ENCODE results near the gene ACOT11.
A peak's percentile ranks its signal among the peaks of the same experiment; 100 is the strongest.

ACOT11 gene

GRCh38 chr1:54565113-54565501, 17.1 kb downstream of the ACOT11 start:
- TF ChIP-seq CTCF (IDR thresholded peaks at IDR 0.05; ENCODE audit: unreplicated experiment in 3 of 3) = no peak
- Mint-ChIP-seq H3K36me3 (ENCODE audit: low read depth) (no peaks in the 10 kb centered on the region), H3K27me3 (ENCODE audit: low read depth) (peaks cover 7% of the 10 kb centered on the region), H3K4me1 (peaks cover 14% of the 10 kb centered on the region), H3K9me3 (no peaks in the 10 kb centered on the region), H3K27ac (no peak overlapping the region), H3K4me3 (no peak overlapping the region)

DNA sequence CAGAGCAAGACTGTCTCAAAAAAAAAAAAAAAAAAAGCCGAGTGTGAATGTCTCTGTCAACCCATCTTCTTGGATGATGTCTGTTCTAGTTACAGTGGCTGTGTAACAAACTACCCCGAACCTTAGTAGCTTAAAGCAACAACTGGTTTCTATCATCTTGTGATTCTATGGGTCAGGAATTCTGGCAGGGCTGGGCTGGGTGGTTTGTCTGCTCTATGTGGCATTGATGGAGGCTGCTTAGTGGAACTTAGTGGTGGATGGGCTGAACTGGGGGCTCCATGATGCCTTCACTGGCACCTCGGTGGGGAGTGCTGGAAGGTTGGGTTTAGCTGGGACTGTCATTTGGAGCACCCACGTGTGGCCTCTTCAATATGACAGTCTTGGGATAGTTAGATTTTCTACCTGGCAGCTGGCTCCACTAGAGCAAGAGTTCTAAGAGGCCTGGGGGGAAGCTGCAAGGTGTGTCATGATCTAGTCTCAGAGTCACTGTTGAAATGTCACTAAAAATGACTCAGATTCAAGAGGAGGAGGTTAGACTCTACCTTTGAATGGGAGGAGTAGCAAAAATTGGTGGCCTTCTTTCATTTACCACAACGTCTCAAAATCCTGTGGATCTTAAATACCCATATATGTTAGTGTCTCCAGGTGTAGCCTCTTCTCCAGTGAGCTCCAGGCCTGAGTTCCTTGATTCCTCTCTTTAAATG, 18.6 kb downstream of the ACOT11 start:
- peak overlapping the region in 1 of 3 experiments; percentile 59 for H3K27ac Mint-ChIP-seq
- TF ChIP-seq CTCF (IDR thresholded peaks at IDR 0.05; ENCODE audit: unreplicated experiment in 3 of 3) = no peak
- H3K4me3 Mint-ChIP-seq = no peak overlapping the region
- no peaks in the 10 kb centered on the region for H3K36me3 Mint-ChIP-seq (ENCODE audit: low read depth)
- no peaks in the 10 kb centered on the region for H3K9me3 Mint-ChIP-seq
- H3K4me1 Mint-ChIP-seq = peaks cover 21% of the 10 kb centered on the region
- H3K27me3 Mint-ChIP-seq (ENCODE audit: low read depth) = peaks cover 7% of the 10 kb centered on the region

GRCh38 chr1:54567961-54568360, 19.9 kb downstream of the ACOT11 start:
- H3K4me1 Mint-ChIP-seq = peaks cover 32% of the 10 kb centered on the region
- H3K27me3 Mint-ChIP-seq (ENCODE audit: low read depth) = peaks cover 7% of the 10 kb centered on the region
- TF ChIP-seq CTCF (IDR thresholded peaks at IDR 0.05; ENCODE audit: unreplicated experiment in 3 of 3) = no peak
- H3K27ac Mint-ChIP-seq = peak overlapping the region in 2 of 3 experiments; percentile 12 to 25
- H3K36me3 Mint-ChIP-seq (ENCODE audit: low read depth) = no peaks in the 10 kb centered on the region
- H3K9me3 Mint-ChIP-seq = no peaks in the 10 kb centered on the region
- H3K4me3 Mint-ChIP-seq = no peak overlapping the region

DNA sequence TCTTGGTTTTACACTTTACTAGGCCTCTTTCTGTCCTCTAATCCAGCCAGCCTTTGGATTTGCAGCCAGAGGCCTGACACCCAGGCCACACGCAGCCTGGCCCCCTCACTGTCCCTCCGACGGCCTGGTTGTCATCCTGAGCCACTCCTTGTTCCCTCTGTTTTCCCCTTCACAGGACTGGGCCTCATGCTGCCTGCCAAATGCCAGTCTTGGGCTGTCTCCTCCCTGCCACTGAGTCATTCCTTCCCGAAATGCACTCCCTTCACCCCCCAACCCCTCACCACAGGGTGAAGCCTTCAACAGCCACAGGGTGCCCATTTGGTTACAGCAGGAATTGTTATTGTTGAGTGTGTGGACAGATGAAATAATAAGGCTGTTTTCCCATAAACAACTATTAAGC, 21.3 kb downstream of the ACOT11 start:
- Mint-ChIP-seq H3K9me3 (no peaks in the 10 kb centered on the region), H3K4me1 (peaks cover 32% of the 10 kb centered on the region), H3K27ac (peak overlapping the region in 2 of 3 experiments; percentile 27 to 37), H3K27me3 (ENCODE audit: low read depth) (peaks cover 7% of the 10 kb centered on the region), H3K36me3 (ENCODE audit: low read depth) (no peaks in the 10 kb centered on the region), H3K4me3 (no peak overlapping the region)
- TF ChIP-seq CTCF (IDR thresholded peaks at IDR 0.05; ENCODE audit: unreplicated experiment in 3 of 3) = no peak

DNA sequence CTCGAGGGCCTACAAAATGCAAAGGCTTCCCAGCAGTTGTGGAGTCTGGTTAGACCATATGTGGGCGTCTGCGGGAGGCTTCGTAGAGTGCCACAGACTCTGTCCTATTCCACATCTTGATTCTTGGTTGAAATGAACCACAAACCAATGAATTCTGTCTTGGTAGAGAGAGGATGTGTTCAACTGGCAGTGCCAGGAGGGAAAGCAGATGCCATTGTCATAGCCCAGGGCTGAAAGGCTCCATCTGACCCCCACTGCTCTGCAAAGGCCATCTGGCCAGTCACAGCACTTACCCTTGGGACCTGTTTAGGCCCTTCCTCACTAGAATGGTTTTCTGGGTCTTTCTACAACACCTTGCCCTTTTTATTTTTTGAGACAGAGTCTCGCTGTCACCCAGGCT, 22.1 kb downstream of the ACOT11 start:
- H3K27me3 Mint-ChIP-seq (ENCODE audit: low read depth) = peaks cover 8% of the 10 kb centered on the region
- peaks cover 39% of the 10 kb centered on the region for H3K4me1 Mint-ChIP-seq
- no peak overlapping the region for H3K4me3 Mint-ChIP-seq
- peak overlapping the region in 2 of 3 experiments; percentile 29 to 37 for H3K27ac Mint-ChIP-seq
- no peak for TF ChIP-seq CTCF (IDR thresholded peaks at IDR 0.05; ENCODE audit: unreplicated experiment in 3 of 3)
- no peaks in the 10 kb centered on the region for H3K9me3 Mint-ChIP-seq
- no peaks in the 10 kb centered on the region for H3K36me3 Mint-ChIP-seq (ENCODE audit: low read depth)

DNA sequence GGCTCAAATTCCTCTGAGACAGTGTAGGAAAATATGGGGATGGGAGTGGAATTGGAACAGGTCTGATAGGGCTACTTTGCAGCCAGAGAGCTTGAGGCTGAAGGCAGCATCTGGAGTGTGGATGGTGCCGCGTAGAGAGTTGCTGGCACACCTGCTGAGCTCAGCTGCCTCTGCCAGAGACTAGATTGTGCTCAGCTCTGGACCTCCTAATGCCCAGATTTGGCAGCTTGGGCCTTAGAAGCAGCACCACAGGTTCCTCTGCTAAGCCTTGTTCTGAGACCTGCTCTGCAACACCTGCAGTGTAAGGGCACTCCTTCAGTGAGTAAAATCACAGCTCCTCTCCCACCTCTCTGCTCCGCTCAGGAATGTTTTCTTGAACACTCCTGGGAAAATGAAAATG, 23.3 kb downstream of the ACOT11 start:
- H3K9me3 Mint-ChIP-seq = no peaks in the 10 kb centered on the region
- no peak for TF ChIP-seq CTCF (IDR thresholded peaks at IDR 0.05; ENCODE audit: unreplicated experiment in 3 of 3)
- no peak overlapping the region for H3K4me3 Mint-ChIP-seq
- peaks cover 48% of the 10 kb centered on the region for H3K4me1 Mint-ChIP-seq
- no peaks in the 10 kb centered on the region for H3K36me3 Mint-ChIP-seq (ENCODE audit: low read depth)
- peaks cover 8% of the 10 kb centered on the region for H3K27me3 Mint-ChIP-seq (ENCODE audit: low read depth)
- peak overlapping the region; percentile 39 to 84 (median 83) for H3K27ac Mint-ChIP-seq
